HepG2 (cell line): ENCODE results near the gene SLIT1. TPM values are rescaled to one million over a fixed set of nuclear protein-coding genes. Genes with fewer than 3 reads are reported as not detected.

Source experiments
- ATAC-seq: fragments of 200-7000 bp; cut with Tn5 transposase; 3 replicates; pipeline ENCODE4 v1.9.1; 2020; ENCODE audit warnings: mild to moderate bottlenecking, moderate library complexity
- BruUV-seq: library from RNA; stranded (reverse); fragments of 400-500 nt; replicated peaks from 2 replicates; lab custom pipeline; 2021; lab: Mats Ljungman, UMichigan
- CTCF ChIA-PET: fragments of 300-600 bp; formaldehyde crosslinking; extraction: SDS; loops from one replicate; lab custom pipeline; 2021; ENCODE audit warnings: low total read pairs, inconsistent platforms, low intra/inter-chr PET ratio; lab: Yijun Ruan, JAX
- POLR2A ChIA-PET: fragments of 350-600 bp; sonication (Branson Sonifier 250); formaldehyde crosslinking; loops from one replicate; lab custom pipeline; 2020; ENCODE audit warnings: antibody characterized with exemption, inconsistent platforms; lab: Yijun Ruan, JAX
- DNase-seq: peaks from one replicate; pipeline ENCODE4 v3.0.0-alpha.2; 2015; ENCODE audit warnings: low spot score
- FAIRE-seq: peaks from 3 replicates; lab custom pipeline; 2011; peaks lifted over from hg19 to GRCh38; lab: Jason Lieb, UNC
- H2AFZ ChIP-seq: one replicate; pipeline ENCODE4 v1.6.1; 2011; ENCODE audit warnings: low read length, inconsistent platforms
- H3K27ac ChIP-seq: fragments of 300-600 bp; 3 replicates; pipeline ENCODE4 v1.8.0; 2011; ENCODE audit warnings: mixed run types, mild to moderate bottlenecking, mixed read lengths, low read length, inconsistent platforms; ENCODE audit not compliant: insufficient read depth; ENCODE audit errors: extremely low read length
- H3K27me3 ChIP-seq, 2 experiments: fragments of 200-600 bp in 1 of 2; 2 replicates in 1 of 2; 3 replicates in 1 of 2; pipeline versions ENCODE4 v1.6.0 to v1.8.0; 2011; ENCODE audit warnings: low read length in 2 of 2, mild to moderate bottlenecking in 2 of 2, moderate library complexity in 2 of 2, inconsistent platforms in 1 of 2; ENCODE audit not compliant: insufficient read depth in 2 of 2, control insufficient read depth in 1 of 2
- H3K36me3 ChIP-seq, 2 experiments: fragments of 200-600 bp in 1 of 2; replicated peaks in 1 of 2; 2 replicates in 1 of 2; 3 replicates in 1 of 2; pipeline versions ENCODE4 v1.5.1 to v1.8.0; 2011; ENCODE audit warnings: low read length in 2 of 2, inconsistent platforms in 1 of 2; ENCODE audit not compliant: insufficient read depth in 2 of 2, control insufficient read depth in 1 of 2
- H3K4me1 ChIP-seq: 2 replicates; pipeline ENCODE4 v1.5.1; 2012; ENCODE audit warnings: low read length, inconsistent platforms; ENCODE audit not compliant: insufficient read depth
- H3K4me2 ChIP-seq: 2 replicates; pipeline ENCODE4 v1.6.0; 2011; ENCODE audit warnings: low read depth, low read length, inconsistent platforms
- H3K4me3 ChIP-seq, 3 experiments: fragments of 200-600 bp in 1 of 3; sonication (generic), shearing (Covaris generic) in 1 of 3; replicated peaks in 1 of 3; 2 replicates each; pipeline ENCODE4 v1.5.1; 2011 to 2016; ENCODE audit warnings: low read length in 3 of 3, inconsistent platforms in 2 of 3, low read depth in 2 of 3, mild to moderate bottlenecking in 2 of 3, control low read depth in 1 of 3, mixed read lengths in 1 of 3; ENCODE audit not compliant: insufficient read depth in 1 of 3
- H3K79me2 ChIP-seq: one replicate; pipeline ENCODE4 v1.6.1; 2011; ENCODE audit warnings: low read length, inconsistent platforms; ENCODE audit not compliant: insufficient read depth
- H3K9ac ChIP-seq: 2 replicates; pipeline ENCODE4 v1.6.0; 2011; ENCODE audit warnings: mild to moderate bottlenecking, low read depth, low read length, inconsistent platforms; ENCODE audit not compliant: insufficient read depth
- H3K9me3 ChIP-seq: 2 replicates; pipeline ENCODE4 v1.5.1; 2012; ENCODE audit warnings: mild to moderate bottlenecking, low read length
- H4K20me1 ChIP-seq: 2 replicates; pipeline ENCODE4 v1.6.0; 2011; ENCODE audit warnings: inconsistent platforms, mild to moderate bottlenecking, low read length, moderate library complexity; ENCODE audit not compliant: insufficient read depth
- CERS6 ChIP-seq: sonication (generic); formaldehyde crosslinking; IDR thresholded peaks from 2 replicates; pipeline ENCODE4 v1.5.0; 2020; ENCODE audit warnings: missing genetic modification reagents
- FIP1L1 ChIP-seq: fragments of 200-400 bp; formaldehyde crosslinking; IDR thresholded peaks from 2 replicates; pipeline ENCODE4 v1.6.1; 2018; ENCODE audit warnings: low read depth, mild to moderate bottlenecking, low read length, moderate library complexity, borderline replicate concordance; ENCODE audit not compliant: insufficient read depth
- HIVEP1 ChIP-seq: sonication (generic); formaldehyde crosslinking; IDR thresholded peaks from 2 replicates; pipeline ENCODE4 v1.4.0; 2020; ENCODE audit warnings: mild to moderate bottlenecking, missing genetic modification reagents
- PRPF4 ChIP-seq: fragments of 200-400 bp; formaldehyde crosslinking; IDR thresholded peaks from 2 replicates; pipeline ENCODE4 v1.6.1; 2016; ENCODE audit warnings: low read length, low read depth; ENCODE audit not compliant: poor library complexity, severe bottlenecking
- SMAD1 ChIP-seq: sonication (generic); formaldehyde crosslinking; IDR thresholded peaks from 2 replicates; pipeline ENCODE4 v1.4.0; 2020; ENCODE audit warnings: missing genetic modification reagents, low read depth, mild to moderate bottlenecking, borderline replicate concordance
- SPEN ChIP-seq: sonication (generic); formaldehyde crosslinking; IDR thresholded peaks from 2 replicates; pipeline ENCODE4 v1.5.1; 2020; ENCODE audit warnings: low read depth, mild to moderate bottlenecking, missing genetic modification reagents
- TFDP1 ChIP-seq: IDR thresholded peaks from 2 replicates; pipeline ENCODE4 v1.6.1; 2016; ENCODE audit warnings: missing compliant biosample characterization, missing genetic modification reagents, borderline replicate concordance
- ZNF609 ChIP-seq: sonication (generic); formaldehyde crosslinking; IDR thresholded peaks from 2 replicates; pipeline ENCODE4 v1.4.0; 2020; ENCODE audit warnings: mild to moderate bottlenecking, missing genetic modification reagents, borderline replicate concordance
- ZNF737 ChIP-seq: sonication (generic); formaldehyde crosslinking; IDR thresholded peaks from 2 replicates; pipeline ENCODE4 v1.5.0; 2020; ENCODE audit warnings: missing genetic modification reagents, mild to moderate bottlenecking, borderline replicate concordance
- ZSCAN9 ChIP-seq: IDR thresholded peaks from 2 replicates; pipeline ENCODE4 v1.6.1; 2016; ENCODE audit warnings: borderline replicate concordance
- WGBS: methylation state at CpG from one replicate; pipeline ENCODE4 v1.1.6; 2017; ENCODE audit warnings: low lambda C conversion rate; 5-methylcytosine and 5-hydroxymethylcytosine counted together
- in situ Hi-C: cut with HindIII; loops from 2 replicates; pipeline ENCODE4 v1.10.0; 2017; ENCODE audit warnings: low pct_unique_long_range_greater_than_20kb; ENCODE audit not compliant: extremely low pct_ligation_motif_present
- intact Hi-C: fragments of 100-400 bp; cut with micrococcal nuclease; formaldehyde crosslinking; loops from one replicate; pipeline ENCODE4 v1.10.0; 2022; ENCODE audit not compliant: unreplicated experiment
- polyA plus RNA-seq, 8 experiments: library from polyadenylated mRNA; depleted of rRNA in 3 of 8; stranded (reverse) in 7 of 8; unstranded in 1 of 8; fragments of >200 nt; fragmentation: Illumina TruSeq in 4 of 8; extraction: Trizol in 4 of 8; gene quantifications; 2 replicates each; pipeline versions ENCODE4 v1.2.1 to v1.2.3, GENCODE V29; 2011 to 2016; ENCODE audit warnings: low read depth in 4 of 8, missing spikeins in 1 of 8, mixed read lengths in 1 of 8; ENCODE audit not compliant: insufficient read depth in 1 of 8
- total RNA-seq, 5 experiments: library from RNA; depleted of rRNA; stranded (reverse); fragments of >200 nt; fragmentation: Illumina TruSeq; extraction: Trizol; gene quantifications; 2 replicates each; pipeline ENCODE4 v1.2.3, GENCODE V29; 2016; ENCODE audit warnings: low read depth in 1 of 5

The SLIT1 gene
- total and polyA plus RNA-seq, 2 of the 13 experiments (the other 11 are each of a cell fraction or from before 2014, with no cell fraction given): 0.09 to 0.33 TPM

- no peak for TF ChIP-seq CERS6 (CRISPR knock-in tag)
Observed at GRCh38 chr10:97234400-97234799, 48.6 kb upstream of the SLIT1 start (continued).

- POLR2A ChIA-PET: no interaction called here
- Histone ChIP-seq H4K20me1 (no peaks in the 10 kb centered on the region), H3K9me3 (no peaks in the 10 kb centered on the region), H2AFZ (no peak overlapping the region), H3K36me3 (peaks cover 4 to 6% of the 10 kb centered on the region in 2 experiments; a peak in 3 of 5 replicates), H3K4me3 (no peak overlapping the region), H3K27ac (no peak overlapping the region), H3K4me2 (no peak overlapping the region), H3K79me2 (no peaks in the 10 kb centered on the region), H3K27me3 (no peaks in the 10 kb centered on the region)
- DNase-seq: no peak
- CTCF ChIA-PET: no interaction called here
- in situ Hi-C loops (no loop called here), intact Hi-C loops (no loop called here)
- BruUV-seq: no TSS peak
- WGBS: 100% methylated on average over 1 of the region's 1 CpG
- TF ChIP-seq FIP1L1: no peak
- TF ChIP-seq ZNF609 (CRISPR knock-in tag): no peak
- TF ChIP-seq SMAD1 (CRISPR knock-in tag): no peak
- TF ChIP-seq TFDP1 (CRISPR knock-in tag): no peak
- no peak for TF ChIP-seq PRPF4
- no peak for TF ChIP-seq SPEN (CRISPR knock-in tag)
- no peak for TF ChIP-seq HIVEP1 (CRISPR knock-in tag)
- no peak for TF ChIP-seq ZSCAN9
- no peak for TF ChIP-seq ZNF737 (CRISPR knock-in tag)
- TF ChIP-seq, all 625 proteins: peak for 0
- ATAC-seq (no peak), FAIRE-seq (no peak)
- Histone ChIP-seq H3K4me1 (no peaks in the 10 kb centered on the region), H3K9ac (no peak overlapping the region)
Observed at GRCh38 chr10:97230146-97230545, 44.4 kb upstream of the SLIT1 start.
